SU-DHL-6 (cell line): ENCODE results near the gene SLC4A2.

ENCODE experiments used
- EZH2phosphoT487 ChIP-seq: fragments of 200-600 bp; sonication (generic), shearing (Covaris generic); conservative IDR thresholded peaks from 2 replicates; pipeline ENCODE4 v1.6.1; 2018; ENCODE audit warnings: mild to moderate bottlenecking, antibody characterized with exemption, low read length, moderate library complexity, mixed read lengths
- TF ChIP-seq, protein P1 (sequence below): fragments of 200-600 bp; sonication (generic); IDR thresholded peaks from one replicate; pipeline ENCODE4 v1.5.1; 2017; ENCODE audit warnings: antibody characterized with exemption, mild to moderate bottlenecking, low read length, moderate library complexity; ENCODE audit not compliant: insufficient read depth, poor library complexity, severe bottlenecking

DNA sequence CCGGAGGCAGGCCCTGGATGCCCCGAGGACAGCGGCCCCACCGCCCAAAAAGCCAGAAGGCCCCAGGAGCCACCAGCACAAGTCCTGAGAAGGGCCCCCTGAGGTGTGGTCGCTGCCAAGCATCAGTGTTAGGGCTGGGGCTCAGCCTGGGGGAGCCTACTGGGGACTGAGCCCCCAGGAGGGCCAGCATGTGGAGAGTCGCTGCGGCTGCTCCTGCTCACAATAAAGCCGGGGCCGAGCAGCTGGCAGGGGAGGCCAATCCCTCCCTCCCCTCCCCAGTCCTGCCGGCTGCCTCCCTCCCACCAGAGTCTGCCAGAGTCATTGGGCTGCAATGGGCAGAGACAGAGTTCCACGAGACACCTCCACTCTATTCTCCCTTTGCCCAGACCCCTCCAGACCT is 14.1 kb upstream of the SLC4A2 start:
- TF ChIP-seq, protein P1, sequence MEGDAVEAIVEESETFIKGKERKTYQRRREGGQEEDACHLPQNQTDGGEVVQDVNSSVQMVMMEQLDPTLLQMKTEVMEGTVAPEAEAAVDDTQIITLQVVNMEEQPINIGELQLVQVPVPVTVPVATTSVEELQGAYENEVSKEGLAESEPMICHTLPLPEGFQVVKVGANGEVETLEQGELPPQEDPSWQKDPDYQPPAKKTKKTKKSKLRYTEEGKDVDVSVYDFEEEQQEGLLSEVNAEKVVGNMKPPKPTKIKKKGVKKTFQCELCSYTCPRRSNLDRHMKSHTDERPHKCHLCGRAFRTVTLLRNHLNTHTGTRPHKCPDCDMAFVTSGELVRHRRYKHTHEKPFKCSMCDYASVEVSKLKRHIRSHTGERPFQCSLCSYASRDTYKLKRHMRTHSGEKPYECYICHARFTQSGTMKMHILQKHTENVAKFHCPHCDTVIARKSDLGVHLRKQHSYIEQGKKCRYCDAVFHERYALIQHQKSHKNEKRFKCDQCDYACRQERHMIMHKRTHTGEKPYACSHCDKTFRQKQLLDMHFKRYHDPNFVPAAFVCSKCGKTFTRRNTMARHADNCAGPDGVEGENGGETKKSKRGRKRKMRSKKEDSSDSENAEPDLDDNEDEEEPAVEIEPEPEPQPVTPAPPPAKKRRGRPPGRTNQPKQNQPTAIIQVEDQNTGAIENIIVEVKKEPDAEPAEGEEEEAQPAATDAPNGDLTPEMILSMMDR: no peak
- no peak for TF ChIP-seq EZH2phosphoT487
